HG03025 (cell line): ENCODE measurements around the gene OR2V1.

Source experiments
- ATAC-seq: cut with Tn5 transposase; IDR thresholded peaks from one replicate; pipeline ENCODE4 v1.9.1; 2021; ENCODE audit warnings: mild to moderate bottlenecking, moderate library complexity; ENCODE audit not compliant: unreplicated experiment, low FRiP score

Gene OR2V1

DNA sequence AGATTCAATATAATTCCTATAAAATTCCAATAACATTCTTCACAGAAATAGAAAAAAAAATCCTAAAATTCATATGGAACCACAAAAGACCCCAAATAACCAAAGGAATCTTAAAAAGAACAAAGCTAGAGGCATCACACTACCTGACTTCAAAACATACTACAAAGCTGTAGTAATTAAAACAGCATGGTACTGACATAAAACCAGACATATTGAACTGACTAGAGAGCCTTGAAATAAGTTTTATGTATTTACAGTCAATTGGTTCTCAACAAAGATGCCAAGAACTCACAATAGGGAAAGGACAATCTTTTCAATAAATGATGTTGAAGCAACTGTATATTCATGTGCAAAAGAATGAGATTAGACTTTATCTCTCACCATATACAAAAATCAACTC is 54.0 kb downstream of the OR2V1 start:
- no peak for ATAC-seq
